HG03175 (cell line): ENCODE results near the gene ATG7.
"Not testable (repeated sequence)": the region's sequence is repeated elsewhere in the genome, so short reads cannot be mapped to it uniquely, and the experiment has no call there.

Source experiments
- ATAC-seq: cut with Tn5 transposase; IDR thresholded peaks from one replicate; pipeline ENCODE4 v1.9.1; 2021; ENCODE audit warnings: mild to moderate bottlenecking, moderate library complexity; ENCODE audit not compliant: unreplicated experiment

ATG7 gene

DNA sequence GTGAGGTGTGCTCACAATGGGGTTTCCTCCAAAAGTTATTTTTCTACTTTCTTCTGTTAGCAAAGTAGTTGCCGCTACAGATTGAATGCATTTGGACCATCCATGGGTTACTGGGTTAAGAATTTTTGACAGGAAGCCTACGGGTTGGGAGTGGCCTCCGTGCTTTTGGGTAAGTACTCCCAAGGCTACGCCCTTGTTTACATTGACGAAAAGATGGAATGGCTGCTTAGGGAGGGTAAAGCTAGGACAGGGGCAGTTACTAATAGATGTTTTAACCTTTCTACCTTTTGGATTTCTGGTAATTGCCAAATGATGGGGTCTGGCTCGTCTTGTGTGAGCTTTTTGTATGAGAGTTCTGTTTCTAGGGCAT lies 20.4 kb upstream of the ATG7 start:
- no peak for ATAC-seq

DNA sequence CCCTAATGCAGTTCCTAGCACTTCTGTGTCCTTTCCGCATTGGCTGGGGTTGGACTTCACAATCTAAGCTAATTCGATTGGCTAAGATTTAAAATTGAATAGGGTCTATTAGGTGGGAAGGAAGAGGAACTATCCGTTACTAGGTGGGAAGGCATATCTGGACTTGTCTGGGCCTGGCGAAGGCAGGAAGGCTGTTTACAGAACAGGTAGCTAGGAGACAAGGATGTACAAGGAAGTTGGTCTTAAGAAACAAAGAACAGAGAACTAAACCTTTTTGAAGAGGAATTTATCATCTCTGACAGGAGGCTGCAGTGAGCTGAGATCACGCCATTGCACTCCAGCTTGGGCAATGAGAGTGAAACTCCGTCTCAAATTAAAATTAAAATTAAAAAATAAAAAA lies 17.3 kb upstream of the ATG7 start:
- ATAC-seq, result no peak

DNA sequence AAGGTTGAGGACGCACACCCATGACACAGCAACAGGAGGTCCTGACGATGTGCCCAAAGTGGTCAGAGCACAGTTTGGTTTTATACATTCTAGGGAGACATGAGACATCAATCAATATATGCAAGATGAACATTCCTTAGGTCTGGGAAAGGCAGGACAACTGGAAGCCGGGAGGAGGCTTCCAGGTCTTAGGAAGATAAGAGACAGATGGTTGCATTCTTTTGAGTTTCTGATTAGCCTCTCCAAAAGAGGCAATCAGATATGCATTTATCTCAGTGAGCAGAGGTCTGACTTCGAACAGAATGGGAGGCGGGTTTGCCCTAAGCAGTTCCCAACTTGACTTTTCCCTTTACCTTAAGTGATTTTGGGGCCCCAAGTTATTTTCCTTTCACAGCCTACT lies 16.7 kb upstream of the ATG7 start:
- ATAC-seq, result not testable (repeated sequence)

DNA sequence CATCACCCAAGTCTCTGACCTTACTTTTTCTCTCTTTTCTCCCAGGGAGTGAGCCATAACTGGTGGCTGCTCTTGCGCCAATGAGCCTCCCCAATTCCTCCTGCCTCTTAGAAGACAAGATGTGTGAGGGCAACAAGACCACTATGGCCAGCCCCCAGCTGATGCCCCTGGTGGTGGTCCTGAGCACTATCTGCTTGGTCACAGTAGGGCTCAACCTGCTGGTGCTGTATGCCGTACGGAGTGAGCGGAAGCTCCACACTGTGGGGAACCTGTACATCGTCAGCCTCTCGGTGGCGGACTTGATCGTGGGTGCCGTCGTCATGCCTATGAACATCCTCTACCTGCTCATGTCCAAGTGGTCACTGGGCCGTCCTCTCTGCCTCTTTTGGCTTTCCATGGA lies 13.2 kb upstream of the ATG7 start:
- ATAC-seq, result no peak

DNA sequence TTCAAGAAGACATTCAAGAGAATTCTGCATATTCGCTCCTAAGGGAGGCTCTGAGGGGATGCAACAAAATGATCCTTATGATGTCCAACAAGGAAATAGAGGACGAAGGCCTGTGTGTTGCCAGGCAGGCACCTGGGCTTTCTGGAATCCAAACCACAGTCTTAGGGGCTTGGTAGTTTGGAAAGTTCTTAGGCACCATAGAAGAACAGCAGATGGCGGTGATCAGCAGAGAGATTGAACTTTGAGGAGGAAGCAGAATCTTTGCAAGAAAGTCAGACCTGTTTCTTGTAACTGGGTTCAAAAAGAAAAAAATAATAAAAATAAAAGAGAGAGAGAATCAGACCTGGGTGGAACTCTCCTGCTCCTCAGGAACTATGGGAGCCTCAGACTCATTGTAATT lies 11.7 kb upstream of the ATG7 start:
- no peak for ATAC-seq

DNA sequence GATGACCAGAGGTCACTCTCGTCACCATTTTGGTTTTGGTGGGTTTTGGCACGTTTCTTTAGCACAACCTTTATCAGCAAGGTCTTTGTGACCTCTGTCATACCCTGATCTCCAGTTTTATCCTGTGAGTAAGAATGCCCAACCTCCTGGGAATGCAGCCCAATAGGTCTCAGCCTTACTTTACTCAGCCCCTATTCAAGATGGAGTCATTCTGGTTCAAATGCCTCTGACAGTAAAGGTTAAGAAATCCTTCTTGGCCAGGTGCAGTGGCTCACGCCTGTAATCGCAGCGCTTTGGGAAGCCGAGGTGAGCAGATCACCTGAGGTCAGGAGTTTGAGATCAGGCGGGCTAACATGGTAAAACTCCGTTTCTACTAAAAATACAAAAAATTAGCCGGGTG lies 3.2 kb upstream of the ATG7 start:
- ATAC-seq, result no peak

DNA sequence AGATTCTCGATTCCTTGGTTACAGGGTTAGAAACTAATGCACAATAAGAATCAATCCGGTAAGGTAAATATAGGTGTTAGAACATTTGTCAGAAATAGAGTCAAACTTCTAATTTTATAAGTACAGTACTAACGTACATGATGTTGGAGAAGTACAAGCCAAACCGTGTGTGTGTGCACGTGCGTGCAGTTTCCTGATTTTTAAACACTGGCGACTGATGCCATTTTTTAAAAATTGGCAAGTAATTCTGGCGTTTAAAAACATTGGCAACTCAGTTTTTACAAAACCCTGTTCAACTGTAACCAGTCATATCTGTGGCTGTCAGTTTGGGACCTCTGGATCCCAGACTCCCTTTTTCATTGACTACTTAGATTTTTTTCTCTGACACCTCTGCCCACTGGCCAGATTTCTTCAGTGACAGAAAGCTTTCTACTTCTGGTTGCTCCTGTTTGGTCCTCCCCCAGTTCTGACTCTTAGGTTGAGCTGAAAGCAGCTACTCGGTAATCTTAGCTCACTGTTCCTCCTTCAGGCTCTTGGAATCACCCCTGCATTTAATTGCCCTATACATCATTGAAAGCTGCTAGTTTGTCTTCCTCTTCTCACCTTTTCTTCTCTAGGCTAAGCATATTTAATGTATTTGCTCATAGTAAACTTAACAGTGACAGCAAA lies 843 bp downstream of the ATG7 start:
- no peak for ATAC-seq

DNA sequence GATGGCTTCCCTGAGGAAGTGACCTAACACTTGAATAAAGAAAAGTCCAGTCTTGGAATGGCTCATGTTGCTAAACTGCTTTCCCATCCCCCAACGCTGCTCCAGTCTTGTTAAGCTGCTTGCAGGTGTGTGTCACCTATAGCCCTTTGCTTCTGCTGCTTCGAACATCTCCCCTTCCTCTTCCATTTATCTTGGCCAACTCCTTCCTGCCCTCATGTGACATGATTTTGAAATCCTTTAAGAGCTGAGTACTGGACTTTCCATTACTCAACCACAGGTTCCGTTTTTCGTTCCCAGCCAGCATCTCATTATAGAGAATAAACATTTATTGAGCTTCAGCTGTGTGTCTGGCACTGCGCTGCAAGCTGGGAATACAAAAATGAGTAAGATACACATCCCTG lies 1.7 kb downstream of the ATG7 start:
- ATAC-seq, result no peak

DNA sequence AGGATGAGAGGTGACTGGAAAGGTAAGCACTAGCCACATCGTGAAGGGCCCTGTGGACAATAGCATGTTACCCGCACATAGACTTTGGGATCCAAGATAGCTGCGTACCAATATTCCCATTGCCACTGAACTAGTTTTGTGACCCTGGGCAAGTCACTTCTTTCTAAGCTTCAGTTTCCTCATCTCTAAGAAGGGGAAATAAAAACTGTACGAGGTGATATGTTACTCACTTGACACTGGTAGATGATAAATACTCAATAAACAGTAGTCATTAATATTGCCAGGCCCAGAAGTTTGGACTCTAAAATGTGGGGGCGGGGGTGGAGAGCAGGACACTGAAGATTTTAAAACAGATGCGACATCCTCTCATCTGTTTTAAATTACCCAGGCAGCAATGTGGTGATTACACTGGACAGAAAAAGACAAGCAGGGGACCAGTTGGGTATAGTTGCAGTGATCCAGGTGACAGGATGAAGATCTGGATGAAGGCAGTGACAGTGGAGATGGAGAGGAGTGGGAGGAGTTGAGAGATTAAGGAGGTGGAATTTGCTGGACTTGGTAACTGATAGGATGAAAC lies 2.5 kb downstream of the ATG7 start:
- no peak for ATAC-seq

DNA sequence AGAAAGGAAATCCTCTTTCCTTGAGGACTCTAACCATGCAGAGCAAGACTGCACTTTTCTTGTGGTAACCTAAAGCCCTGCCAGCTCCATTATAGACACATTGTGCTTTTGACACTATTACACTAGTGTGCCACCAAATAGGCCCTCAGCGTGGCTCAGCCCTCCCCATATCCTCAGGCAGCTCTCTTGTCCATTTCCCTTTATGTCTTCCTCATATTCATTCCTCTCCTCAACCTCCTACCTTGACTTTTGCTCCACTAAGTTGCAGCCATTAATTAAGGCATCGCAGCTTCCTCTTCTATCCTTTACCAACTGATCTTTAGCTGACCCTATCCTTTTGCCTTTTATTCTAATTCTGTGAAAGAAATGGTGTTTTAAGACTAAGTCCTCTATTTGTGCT lies 3.7 kb downstream of the ATG7 start:
- ATAC-seq, result no peak

DNA sequence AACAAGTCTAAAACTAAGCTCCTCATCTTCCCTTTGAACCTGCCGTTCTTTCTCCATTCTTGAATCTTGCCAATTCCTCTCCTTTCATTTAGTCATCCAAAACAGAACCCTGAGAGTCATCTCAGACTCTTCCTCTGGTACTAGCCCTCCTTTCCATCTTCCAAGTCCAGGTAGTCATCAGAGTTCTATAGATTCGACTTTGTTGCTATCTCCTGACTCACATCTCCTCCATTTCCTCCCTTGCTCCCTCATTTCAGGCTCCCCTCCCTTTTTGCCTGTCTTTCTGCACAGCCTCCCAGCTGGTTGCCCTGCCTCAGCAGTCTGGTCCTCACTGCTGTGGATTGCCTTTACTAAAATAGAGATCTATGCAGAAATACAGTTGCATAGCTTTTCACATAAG lies 4.7 kb downstream of the ATG7 start:
- no peak for ATAC-seq

DNA sequence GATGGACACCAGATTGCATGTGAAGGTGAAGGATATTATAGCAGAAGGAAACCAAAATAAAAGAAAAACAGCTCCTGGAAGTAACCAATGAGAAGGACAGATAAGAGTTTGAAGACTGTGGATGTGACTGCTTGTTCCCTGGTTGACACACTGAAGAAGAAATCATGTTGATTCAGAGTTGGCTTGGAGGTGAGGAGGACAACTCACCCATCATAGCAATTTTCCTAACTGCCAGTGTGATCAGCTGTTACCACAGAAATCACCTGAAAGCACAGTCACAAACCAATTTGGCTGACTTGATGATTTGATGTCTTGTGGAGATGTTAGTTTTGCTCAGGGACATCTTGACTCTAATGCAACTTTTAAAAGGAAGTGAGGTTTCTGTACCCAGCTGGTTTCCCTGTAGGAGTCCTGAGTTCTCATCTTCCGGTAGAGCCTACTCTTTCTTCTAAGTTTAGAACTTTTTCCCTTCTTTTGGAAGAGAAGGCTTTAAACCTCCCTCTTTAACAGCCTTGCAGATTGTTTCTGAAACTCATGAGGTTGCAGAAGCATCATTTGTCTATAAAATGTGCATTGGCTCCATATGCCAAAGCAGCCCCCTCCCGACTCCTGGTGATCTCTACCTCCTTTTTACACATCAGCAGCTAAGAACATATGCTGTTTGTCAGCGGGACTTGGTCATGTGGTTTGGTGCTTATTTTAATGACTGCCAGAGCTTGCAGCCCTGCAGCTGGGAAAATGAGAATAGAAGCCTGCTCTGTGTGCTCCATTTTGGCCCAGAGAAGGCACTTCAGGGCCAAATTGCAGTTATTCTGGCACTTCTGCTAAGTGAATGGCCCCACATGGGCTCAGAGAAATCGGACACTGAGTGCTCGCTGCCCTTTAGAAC lies 10.3 kb downstream of the ATG7 start:
- ATAC-seq, result no peak

DNA sequence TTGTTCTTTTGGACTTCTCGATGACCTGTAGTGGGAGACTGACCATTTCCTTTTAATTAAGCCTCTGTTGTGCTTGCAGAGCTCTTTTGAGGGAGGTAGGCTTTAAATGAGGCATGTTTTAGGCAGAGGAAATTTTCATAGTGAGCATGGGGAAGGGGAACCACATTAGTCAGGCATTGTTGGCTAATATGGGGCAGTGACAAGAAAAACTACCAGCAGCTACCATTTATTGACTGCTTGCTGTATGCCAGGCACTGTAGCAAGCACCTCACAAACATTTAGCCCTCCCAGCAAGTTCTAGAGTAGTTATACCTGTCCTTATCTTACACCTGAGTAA lies 10.9 kb downstream of the ATG7 start:
- no peak for ATAC-seq

DNA sequence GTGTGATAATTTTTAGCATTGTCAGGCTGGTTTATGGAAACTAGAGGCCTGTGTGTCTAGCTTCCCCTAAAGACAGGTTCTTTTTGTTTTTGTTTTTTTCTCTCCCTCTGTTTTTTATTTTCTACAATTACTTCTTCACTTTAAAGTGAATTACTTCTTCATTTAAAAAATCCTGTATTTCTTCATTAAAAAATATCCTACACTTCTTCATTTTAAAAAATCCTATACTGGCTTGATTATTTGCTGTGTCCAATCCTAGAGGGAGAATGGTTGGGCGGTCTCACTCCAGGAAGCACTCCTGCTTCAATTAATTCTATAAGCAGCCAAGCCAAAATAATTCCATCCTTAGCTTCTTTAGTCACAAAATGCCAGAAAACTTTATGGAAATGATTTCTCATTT lies 11.8 kb downstream of the ATG7 start:
- ATAC-seq, result no peak

DNA sequence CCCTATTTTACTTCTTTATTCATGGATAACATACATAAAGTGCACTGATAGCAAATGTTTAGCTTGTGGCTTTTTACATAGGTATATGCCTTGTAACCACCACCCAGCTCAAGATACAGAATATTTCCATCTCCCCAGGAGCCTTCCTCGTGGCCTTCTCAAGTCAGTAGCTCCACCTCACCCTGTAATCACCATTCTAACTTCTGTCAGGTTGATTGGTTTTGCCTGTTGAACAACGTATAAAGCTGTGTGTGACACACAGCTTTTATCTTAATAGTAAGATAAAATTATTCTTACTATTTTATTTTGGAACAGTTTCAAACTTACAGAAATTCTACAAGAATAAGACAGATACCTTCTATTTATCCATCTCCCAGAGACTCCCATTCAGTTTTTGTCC lies 13.3 kb downstream of the ATG7 start:
- ATAC-seq, result no peak

DNA sequence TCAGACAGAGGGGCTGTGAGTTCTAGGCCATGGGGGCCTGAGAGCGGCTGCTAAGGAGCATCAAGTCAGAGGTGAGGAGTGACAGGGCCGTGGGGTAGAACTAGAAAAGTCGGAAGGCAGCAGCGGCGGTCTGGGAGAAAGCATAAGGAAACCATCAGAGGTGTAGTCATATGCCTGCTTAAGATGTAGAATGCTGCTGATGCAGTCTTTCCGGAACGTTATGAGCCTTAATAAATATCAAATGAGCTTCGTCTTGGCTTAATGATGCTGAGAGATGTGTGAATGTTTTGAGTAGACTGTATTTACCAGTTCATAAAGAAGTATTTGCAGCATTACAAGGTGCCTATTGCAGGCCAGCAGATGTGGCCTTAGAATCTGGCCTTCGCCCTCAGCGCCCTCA lies 15.2 kb downstream of the ATG7 start:
- no peak for ATAC-seq

DNA sequence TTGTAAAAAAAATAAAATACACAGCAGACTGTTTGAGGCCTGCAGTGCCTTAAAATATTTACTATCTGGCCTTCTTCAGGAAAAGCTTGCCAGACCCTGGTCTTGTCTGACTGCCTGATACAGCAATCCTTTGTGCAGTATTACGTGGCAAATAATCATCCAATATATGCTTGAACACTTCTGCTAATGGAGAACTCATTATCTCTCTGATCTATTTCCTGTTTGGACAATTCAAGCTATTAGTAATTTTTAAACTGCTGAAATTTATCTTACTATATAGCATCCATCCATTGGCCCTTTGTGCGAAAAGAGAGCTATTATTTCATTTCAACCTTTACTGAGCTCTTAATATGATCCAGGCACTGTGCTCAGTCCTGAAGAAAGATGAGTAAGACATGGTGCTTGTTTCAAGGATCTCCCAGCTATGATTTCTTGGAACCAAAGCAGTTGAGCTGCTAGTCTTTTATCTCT lies 15.9 kb downstream of the ATG7 start:
- no peak for ATAC-seq

DNA sequence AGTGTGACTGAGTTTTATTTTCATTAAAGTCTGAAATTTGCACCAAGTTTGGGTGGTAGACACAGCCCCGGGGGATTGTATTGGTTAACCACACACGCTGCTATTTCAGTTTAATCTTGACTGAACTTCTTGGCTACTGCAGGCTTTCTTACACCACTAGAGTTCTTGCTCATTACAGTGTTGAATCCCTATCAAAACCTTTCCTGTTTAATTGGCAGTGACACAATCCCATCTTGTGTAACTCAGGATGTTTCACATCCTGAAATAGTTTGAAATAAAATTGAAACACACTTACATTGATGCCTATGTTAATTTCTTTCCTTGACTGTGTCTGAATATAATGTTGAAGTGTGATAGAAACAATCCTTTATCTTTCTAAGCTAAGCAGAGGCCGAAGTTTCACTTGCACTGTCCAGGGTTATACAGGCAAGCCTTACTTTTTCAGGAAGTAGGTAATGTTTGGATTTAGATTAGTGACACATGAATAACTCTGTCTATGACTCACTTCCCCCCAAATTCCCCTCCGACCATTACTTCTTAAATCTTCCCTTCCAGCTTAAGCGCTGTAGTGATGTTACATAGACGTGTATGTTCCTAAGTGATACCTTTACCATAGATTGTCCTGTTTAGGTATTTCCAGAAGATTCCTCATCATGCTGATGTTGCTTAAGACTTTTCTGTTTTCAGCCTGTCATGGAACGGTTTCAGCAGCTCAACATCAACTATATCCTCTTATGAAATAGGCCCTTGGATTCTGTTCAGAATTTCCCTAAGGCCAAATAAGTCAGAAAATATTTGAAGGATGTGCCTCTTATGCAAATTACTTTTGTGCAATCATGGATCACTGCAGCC lies 16.8 kb downstream of the ATG7 start:
- ATAC-seq, result peak; percentile 67

DNA sequence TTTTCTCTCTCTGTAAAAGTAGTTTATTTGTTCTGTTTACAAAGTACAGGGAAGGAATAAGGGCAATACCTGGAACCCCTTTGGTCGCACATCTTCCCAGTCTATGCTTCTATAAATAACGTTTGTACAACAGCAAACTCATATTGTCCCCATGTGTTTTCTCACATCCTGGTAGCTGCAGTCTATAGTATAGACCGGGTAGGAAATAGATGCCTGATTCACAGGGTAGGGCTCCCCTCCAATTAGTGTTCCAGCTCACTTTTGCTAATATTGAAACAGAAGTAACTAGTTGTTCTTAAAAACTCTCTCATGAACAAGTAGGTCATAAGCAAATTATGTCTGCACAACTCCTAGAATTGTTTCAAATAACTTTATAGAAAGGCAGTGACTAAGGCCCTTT lies 17.7 kb downstream of the ATG7 start:
- no peak for ATAC-seq

DNA sequence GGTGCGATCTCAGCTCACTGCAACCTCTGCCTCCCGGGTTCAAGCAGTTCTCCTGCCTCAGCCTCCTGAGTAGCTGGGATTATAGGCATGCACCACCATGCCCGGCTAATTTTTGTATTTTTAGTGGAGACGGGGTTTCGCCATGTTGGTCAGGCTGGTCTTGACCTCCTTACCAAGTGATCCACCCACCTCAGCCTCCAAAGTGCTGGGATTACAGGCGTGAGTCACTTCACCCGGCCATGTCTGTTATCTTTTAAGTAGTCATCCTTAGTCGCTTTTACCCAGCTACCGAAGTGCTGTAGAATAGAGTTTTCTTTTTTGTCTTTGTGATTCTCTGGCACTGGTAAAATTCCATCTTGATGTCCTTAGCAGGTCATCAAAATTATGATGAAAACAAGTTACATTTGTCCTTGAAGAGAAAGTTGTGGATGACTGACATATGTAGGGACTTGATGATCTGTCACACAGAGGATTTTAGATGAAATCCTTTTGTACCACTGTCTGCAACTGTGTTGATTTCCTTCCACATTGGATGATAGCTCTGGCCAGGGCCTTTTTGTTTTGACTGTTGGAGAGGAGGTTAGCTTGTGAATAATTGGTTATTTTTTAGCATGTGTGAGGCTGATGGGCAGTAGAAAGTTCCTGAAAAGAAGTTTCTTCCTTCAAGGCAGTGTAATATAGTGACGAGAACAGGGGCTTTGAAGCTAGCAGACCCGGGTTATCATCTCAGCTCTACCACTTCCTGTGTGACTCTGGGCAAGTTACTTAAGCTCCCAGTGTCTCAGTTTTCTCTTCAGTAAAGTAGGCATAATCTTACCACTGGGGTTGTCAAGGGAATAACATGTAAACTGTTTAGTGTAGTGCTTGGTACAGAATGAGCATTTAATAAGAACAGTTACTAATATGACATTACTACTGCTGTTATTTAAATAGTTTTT lies 18.8 kb downstream of the ATG7 start:
- peak; percentile 50 for ATAC-seq
